ENCODE data around the gene SUN2.
A peak's percentile ranks its signal among the peaks of the same experiment; 100 is the strongest.

SUN2 gene

DNA sequence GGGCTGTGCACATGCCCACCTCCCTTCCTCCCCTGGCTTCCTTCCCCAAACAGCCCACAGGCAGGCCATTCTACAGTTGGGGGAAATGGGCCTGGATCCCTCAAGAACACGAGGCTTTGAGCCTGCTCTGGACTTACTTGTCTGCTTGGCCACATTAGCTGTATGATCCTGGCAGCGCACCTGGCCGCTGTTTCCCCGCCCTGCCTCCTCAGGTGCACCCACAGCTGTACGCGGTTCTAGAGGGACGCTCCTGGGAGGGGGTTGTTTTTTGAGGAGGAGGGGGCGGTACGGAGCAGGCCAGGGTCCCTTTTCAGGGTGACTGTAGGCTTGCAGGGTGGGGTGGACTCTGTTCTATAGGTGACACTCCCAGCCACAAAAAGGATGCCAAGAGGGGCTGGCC lies 11.5 kb upstream of the SUN2 start:
- Mint-ChIP-seq H3K4me1 (ENCODE audit: low read depth) (peaks cover 6% of the 10 kb centered on the region), H3K36me3 (ENCODE audit: low read depth) (no peaks in the 10 kb centered on the region), H3K4me3 (no peak overlapping the region), H3K27ac (no peak overlapping the region), H3K27me3 (no peaks in the 10 kb centered on the region), H3K9me3 (no peaks in the 10 kb centered on the region)
- no peak for DNase-seq

GRCh38 chr22:38766076-38766777 lies 10.4 kb upstream of the SUN2 start:
- no peaks in the 10 kb centered on the region for H3K9me3 Mint-ChIP-seq
- no peaks in the 10 kb centered on the region for H3K27me3 Mint-ChIP-seq
- H3K4me3 Mint-ChIP-seq = no peak overlapping the region
- peak; percentile 53 for DNase-seq
- peaks cover 6% of the 10 kb centered on the region for H3K4me1 Mint-ChIP-seq (ENCODE audit: low read depth)
- H3K36me3 Mint-ChIP-seq (ENCODE audit: low read depth) = no peaks in the 10 kb centered on the region
- no peak overlapping the region for H3K27ac Mint-ChIP-seq

DNA sequence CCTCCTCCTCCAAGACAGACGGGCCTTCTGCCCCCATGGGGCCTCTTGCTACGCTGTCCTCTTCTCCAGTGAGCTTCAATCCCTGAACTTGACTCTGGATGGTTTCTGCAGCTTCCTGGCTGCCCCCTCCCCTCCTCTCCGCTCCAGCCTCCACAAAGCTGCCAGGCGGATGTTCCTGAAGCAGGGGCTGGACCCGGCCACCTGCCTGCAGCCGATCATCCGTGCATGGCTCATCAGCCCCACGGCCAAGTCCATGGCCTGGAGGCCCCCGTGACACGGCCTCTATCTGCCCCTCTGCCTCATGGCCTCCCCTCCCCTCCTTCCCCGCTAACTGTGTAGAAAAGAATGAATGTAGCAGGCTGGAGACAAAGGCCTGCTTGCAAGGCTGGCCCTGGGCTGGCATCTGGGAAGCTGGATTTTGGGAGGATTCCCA lies 6.8 kb upstream of the SUN2 start:
- no peak overlapping the region for H3K4me3 Mint-ChIP-seq
- no peaks in the 10 kb centered on the region for H3K27me3 Mint-ChIP-seq
- H3K36me3 Mint-ChIP-seq (ENCODE audit: low read depth) = no peaks in the 10 kb centered on the region
- DNase-seq = no peak
- H3K27ac Mint-ChIP-seq = no peak overlapping the region
- peaks cover 20% of the 10 kb centered on the region for H3K4me1 Mint-ChIP-seq (ENCODE audit: low read depth)
- no peaks in the 10 kb centered on the region for H3K9me3 Mint-ChIP-seq

- H3K9me3 Mint-ChIP-seq = no peaks in the 10 kb centered on the region
- DNase-seq = no peak
- H3K36me3 Mint-ChIP-seq (ENCODE audit: low read depth) = peaks cover 1% of the 10 kb centered on the region
- no peak overlapping the region for H3K27ac Mint-ChIP-seq
- H3K4me3 Mint-ChIP-seq = no peak overlapping the region
- H3K27me3 Mint-ChIP-seq = no peaks in the 10 kb centered on the region
- peaks cover 31% of the 10 kb centered on the region for H3K4me1 Mint-ChIP-seq (ENCODE audit: low read depth)
Measured at GRCh38 chr22:38761202-38762162, 5.7 kb upstream of the SUN2 start.

- Mint-ChIP-seq H3K36me3 (ENCODE audit: low read depth) (peaks cover 3% of the 10 kb centered on the region), H3K27ac (no peak overlapping the region), H3K4me1 (ENCODE audit: low read depth) (peaks cover 28% of the 10 kb centered on the region), H3K27me3 (no peaks in the 10 kb centered on the region), H3K4me3 (no peak overlapping the region), H3K9me3 (no peaks in the 10 kb centered on the region)
- DNase-seq = no peak
Measured at GRCh38 chr22:38760477-38761201, 4.8 kb upstream of the SUN2 start.

- DNase-seq = no peak
- Mint-ChIP-seq H3K9me3 (no peaks in the 10 kb centered on the region), H3K27ac (peak overlapping the region; percentile 76), H3K36me3 (ENCODE audit: low read depth) (peaks cover 14% of the 10 kb centered on the region), H3K4me3 (no peak overlapping the region), H3K27me3 (no peaks in the 10 kb centered on the region), H3K4me1 (ENCODE audit: low read depth) (peaks cover 34% of the 10 kb centered on the region)
Measured at GRCh38 chr22:38759005-38759404, 3.2 kb upstream of the SUN2 start.

DNA sequence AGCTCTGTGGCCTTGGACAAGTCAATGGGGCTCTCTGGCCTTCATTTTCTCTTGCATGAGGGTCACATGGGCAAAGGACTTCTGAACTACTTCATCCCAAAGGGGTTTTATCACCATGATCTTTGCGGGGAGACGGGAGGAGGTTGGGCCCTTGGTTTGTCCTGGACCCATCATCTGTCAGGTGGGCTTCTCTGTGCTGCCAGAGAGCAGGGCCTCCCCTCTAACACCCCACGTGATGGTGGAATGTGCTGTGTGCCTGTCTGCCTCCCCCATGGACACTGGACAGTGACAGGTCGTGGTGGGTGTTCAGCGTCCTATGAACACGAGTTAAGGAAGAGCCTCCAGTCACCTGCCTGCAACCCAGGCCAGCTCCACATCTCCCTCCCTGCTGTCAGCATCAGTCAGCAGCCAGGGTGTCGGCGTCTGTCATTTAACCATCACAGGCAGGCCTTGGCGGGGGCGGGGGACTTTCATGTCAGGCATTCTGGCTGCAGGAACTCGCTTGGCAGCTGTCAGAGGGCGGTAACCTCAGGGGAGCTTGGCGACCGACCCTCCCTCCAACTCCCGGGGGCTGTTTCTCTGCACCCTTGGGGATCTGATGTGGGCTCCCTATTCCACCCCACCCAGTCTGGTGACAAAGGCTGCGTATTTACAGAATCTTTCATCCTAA lies 2.6 kb upstream of the SUN2 start:
- H3K4me1 Mint-ChIP-seq (ENCODE audit: low read depth) = peaks cover 40% of the 10 kb centered on the region
- H3K4me3 Mint-ChIP-seq = peak overlapping the region; percentile 55
- no peaks in the 10 kb centered on the region for H3K27me3 Mint-ChIP-seq
- peak overlapping the region; percentile 76 for H3K27ac Mint-ChIP-seq
- peak; percentile 77 for DNase-seq
- H3K9me3 Mint-ChIP-seq = no peaks in the 10 kb centered on the region
- peaks cover 20% of the 10 kb centered on the region for H3K36me3 Mint-ChIP-seq (ENCODE audit: low read depth)

DNA sequence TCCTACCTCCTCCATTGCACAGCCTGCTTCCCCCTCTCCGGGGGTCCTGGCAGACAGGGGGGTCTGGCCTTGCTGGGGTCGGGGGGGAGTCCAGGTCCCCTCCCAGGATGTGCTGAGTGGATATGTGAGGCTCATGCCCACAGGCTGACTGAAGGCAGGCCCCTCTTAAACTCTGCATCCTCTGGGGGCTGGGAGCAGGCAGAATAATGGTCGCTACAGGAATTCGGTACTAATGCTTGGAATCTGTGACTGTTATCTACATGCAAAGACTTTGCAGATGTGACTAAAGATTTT lies 1.6 kb upstream of the SUN2 start:
- Mint-ChIP-seq H3K27me3 (no peaks in the 10 kb centered on the region), H3K27ac (peak overlapping the region; percentile 53), H3K36me3 (ENCODE audit: low read depth) (peaks cover 28% of the 10 kb centered on the region), H3K9me3 (no peaks in the 10 kb centered on the region), H3K4me3 (peak overlapping the region; percentile 88), H3K4me1 (ENCODE audit: low read depth) (peaks cover 48% of the 10 kb centered on the region)
- no peak for DNase-seq

- peak overlapping the region; percentile 95 for H3K27ac Mint-ChIP-seq
- peaks cover 54% of the 10 kb centered on the region for H3K4me1 Mint-ChIP-seq (ENCODE audit: low read depth)
- peak; percentile 55 for DNase-seq
- H3K9me3 Mint-ChIP-seq = no peaks in the 10 kb centered on the region
- H3K4me3 Mint-ChIP-seq = peak overlapping the region; percentile 88
- no peaks in the 10 kb centered on the region for H3K27me3 Mint-ChIP-seq
- H3K36me3 Mint-ChIP-seq (ENCODE audit: low read depth) = peaks cover 33% of the 10 kb centered on the region
Measured at GRCh38 chr22:38756711-38757463, 1.1 kb upstream of the SUN2 start.

DNA sequence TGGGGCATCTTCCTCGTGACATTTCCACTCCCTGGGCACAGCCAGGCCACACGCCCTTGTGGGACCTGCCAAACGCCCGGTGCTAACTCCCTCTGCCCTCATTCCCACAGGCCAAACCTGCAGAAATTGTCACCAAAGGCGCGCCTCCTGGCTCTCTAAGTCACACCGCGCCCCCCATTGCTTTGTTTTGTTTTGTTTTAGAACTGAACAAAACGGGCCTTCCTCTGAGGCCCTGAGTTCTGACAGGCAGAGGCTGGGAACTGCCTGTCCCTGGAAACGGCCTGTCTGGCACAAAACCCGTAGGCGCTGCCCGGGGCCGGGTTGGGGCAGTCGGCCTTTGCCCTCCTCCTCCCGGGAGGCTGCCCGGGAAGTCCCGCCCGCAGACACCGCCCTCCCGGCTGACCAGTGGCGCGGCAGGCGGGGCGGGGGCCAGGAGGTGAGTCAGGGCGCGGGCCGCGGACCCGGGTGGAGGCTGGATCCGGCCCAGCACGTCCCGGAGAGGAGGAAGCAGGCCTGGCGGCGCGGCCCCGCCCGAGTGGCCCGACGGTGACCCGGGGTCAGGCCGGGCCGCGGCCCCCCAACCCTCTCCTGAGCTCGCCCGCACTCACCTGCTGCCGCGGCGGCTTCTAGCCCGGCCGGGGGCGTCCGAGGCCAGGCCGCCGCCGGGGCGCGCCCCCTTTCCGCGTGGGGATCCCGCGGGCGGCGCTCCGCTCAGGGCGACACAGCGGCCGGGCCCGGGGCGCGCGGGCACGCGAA lies 465 bp downstream of the SUN2 start:
- DNase-seq = peak; percentile 73
- Mint-ChIP-seq H3K9me3 (no peaks in the 10 kb centered on the region), H3K27ac (peak overlapping the region; percentile 99), H3K27me3 (no peaks in the 10 kb centered on the region), H3K4me1 (ENCODE audit: low read depth) (peaks cover 68% of the 10 kb centered on the region), H3K4me3 (peak overlapping the region; percentile 88), H3K36me3 (ENCODE audit: low read depth) (peaks cover 48% of the 10 kb centered on the region)

- H3K27me3 Mint-ChIP-seq = no peaks in the 10 kb centered on the region
- H3K4me3 Mint-ChIP-seq = peak overlapping the region; percentile 88
- peaks cover 73% of the 10 kb centered on the region for H3K4me1 Mint-ChIP-seq (ENCODE audit: low read depth)
- peak overlapping the region; percentile 99 for H3K27ac Mint-ChIP-seq
- no peak for DNase-seq
- H3K9me3 Mint-ChIP-seq = no peaks in the 10 kb centered on the region
- H3K36me3 Mint-ChIP-seq (ENCODE audit: low read depth) = peaks cover 54% of the 10 kb centered on the region
Measured at GRCh38 chr22:38754751-38755154, 1.0 kb downstream of the SUN2 start.

GRCh38 chr22:38753948-38754750 lies 1.6 kb downstream of the SUN2 start:
- Mint-ChIP-seq H3K36me3 (ENCODE audit: low read depth) (peaks cover 60% of the 10 kb centered on the region), H3K27ac (peak overlapping the region; percentile 99), H3K9me3 (no peaks in the 10 kb centered on the region), H3K27me3 (no peaks in the 10 kb centered on the region), H3K4me3 (peak overlapping the region; percentile 88), H3K4me1 (ENCODE audit: low read depth) (peaks cover 77% of the 10 kb centered on the region)
- DNase-seq = peak; percentile 50

Data from activated T-cell treated with anti-CD3 and anti-CD28 coated beads, Interleukin-2, amount 50 U/mL, for 24 hours (primary cell).